Activated CD4-positive, alpha-beta T cell treated with anti-CD3 and anti-CD28 coated beads for 48 hours (primary cell): ENCODE results near the gene CATSPER2.
"Not testable (repeated sequence)": the region's sequence is repeated elsewhere in the genome, so short reads cannot be mapped to it uniquely, and the experiment has no call there.

Experiments used
- DNase-seq: peaks from one replicate; pipeline ENCODE4 v3.0.0-alpha.2; 2020

CATSPER2 gene

DNA sequence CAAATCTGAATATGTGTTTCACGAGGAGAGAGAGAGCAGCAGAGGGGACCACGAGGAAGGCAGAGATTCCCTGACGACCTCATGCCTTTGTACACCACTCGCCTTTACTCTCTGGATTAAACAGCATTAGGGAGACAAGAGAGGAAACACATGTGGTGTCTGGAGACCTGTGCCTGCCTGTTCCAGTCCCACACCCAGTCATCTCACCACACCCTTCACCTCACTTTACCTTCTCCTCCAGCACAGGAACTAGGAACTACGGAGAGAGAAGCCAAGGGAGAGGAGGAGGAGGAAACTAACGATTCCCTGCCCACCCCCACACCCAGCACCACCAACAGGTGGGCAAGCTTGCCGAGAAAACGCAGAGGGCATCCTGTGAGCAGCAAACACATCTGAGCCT is 55.8 kb downstream of the CATSPER2 start:
- DNase-seq: not testable (repeated sequence)

DNA sequence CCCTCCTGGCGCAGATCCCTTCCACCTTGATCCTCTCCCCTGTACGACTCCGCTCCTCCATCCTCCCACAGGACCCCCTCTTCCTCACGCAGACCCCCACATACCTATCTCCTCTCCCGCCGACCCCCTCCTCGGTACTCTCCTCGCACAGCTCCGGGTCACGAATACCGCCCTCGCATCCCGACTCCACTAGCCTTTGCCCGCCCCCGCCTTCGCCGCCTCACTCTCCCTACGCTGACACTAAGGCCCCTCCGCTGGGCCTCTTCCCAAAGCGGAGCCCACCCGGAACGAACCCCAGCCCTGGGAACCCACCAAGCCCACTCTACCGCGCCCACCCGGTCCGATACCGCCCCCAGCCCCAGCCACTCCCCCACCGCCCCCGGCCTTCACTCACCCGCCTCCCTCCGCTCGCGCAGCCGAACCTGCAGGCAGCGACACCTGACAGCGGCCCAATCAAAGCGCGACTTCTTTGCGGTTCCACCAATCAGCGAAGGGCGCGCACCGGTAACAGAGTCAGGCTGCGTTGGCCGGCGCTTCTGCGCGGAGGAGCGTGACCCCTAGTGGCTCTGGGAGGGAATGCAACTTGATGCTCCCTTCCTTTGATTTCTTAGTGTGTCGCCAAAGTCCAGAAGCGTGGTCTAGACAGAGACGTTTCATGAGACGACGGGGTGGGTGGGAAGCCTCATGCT is 58.7 kb downstream of the CATSPER2 start, which contains the start of gene PPIP5K1:
TSS of gene PPIP5K1 (minus strand) at position 431 of the 689 bp plus-strand sequence. CDS start 5,704 bp downstream, outside the sequence.
- not testable (repeated sequence) for DNase-seq
